Neural progenitor cell (in vitro differentiated cells): ENCODE results near the gene EEF1AKMT3. TPM values are rescaled to one million over a fixed set of nuclear protein-coding genes. Genes with fewer than 3 reads are reported as not detected.
A peak's percentile ranks its signal among the peaks of the same experiment; 100 is the strongest.

Experiments
- DNase-seq: peaks from one replicate; pipeline ENCODE4 v3.0.0-alpha.2; 2016; ENCODE audit warnings: low spot score
- H2AFZ ChIP-seq: fragments of 200-600 bp; sonication (generic); replicated peaks from 2 replicates; pipeline ENCODE4 v1.6.1; 2016; ENCODE audit warnings: antibody characterized with exemption
- H3F3A ChIP-seq: fragments of 200-600 bp; sonication (generic); 2 replicates; pipeline ENCODE4 v1.6.1; 2016; ENCODE audit warnings: antibody characterized with exemption, low read depth
- H3K27ac ChIP-seq: fragments of 200-600 bp; sonication (generic); 2 replicates; pipeline ENCODE4 v1.5.1; 2016; ENCODE audit warnings: mild to moderate bottlenecking
- H3K27me3 ChIP-seq: fragments of 200-600 bp; sonication (generic); 2 replicates; pipeline ENCODE4 v1.6.1; 2016; ENCODE audit warnings: mild to moderate bottlenecking, moderate library complexity
- H3K36me3 ChIP-seq: fragments of 200-600 bp; sonication (generic); 2 replicates; pipeline ENCODE4 v1.5.1; 2016
- H3K4me1 ChIP-seq: fragments of 200-600 bp; sonication (generic); 2 replicates; pipeline ENCODE4 v1.6.1; 2016; ENCODE audit warnings: mixed run types
- H3K4me2 ChIP-seq: fragments of 200-600 bp; sonication (generic); 2 replicates; pipeline ENCODE4 v1.6.1; 2016
- H3K4me3 ChIP-seq: fragments of 200-600 bp; sonication (generic); 2 replicates; pipeline ENCODE4 v1.5.1; 2016
- H3K79me2 ChIP-seq: fragments of 200-600 bp; sonication (generic); 2 replicates; pipeline ENCODE4 v1.6.1; 2016; ENCODE audit warnings: low read depth
- H3K9ac ChIP-seq: fragments of 200-600 bp; sonication (generic); 2 replicates; pipeline ENCODE4 v1.6.1; 2016
- H3K9me3 ChIP-seq: fragments of 200-600 bp; sonication (generic); 2 replicates; pipeline ENCODE4 v1.5.1; 2016; ENCODE audit warnings: low read depth
- H4K20me1 ChIP-seq: fragments of 200-600 bp; sonication (generic); 2 replicates; pipeline ENCODE4 v1.6.1; 2016; ENCODE audit warnings: low read depth
- H3K27ac Mint-ChIP-seq: 3 replicates; pipeline ENCODE4 v1.8.0; 2021; ENCODE audit warnings: mixed read lengths
- H3K27me3 Mint-ChIP-seq: 2 replicates; pipeline ENCODE4 v1.8.0; 2022; ENCODE audit warnings: low read depth, mild to moderate bottlenecking, inconsistent platforms, moderate library complexity, mixed read lengths; ENCODE audit not compliant: insufficient read depth
- H3K36me3 Mint-ChIP-seq: 3 replicates; pipeline ENCODE4 v1.8.0; 2021; ENCODE audit warnings: mixed read lengths
- H3K4me1 Mint-ChIP-seq: 3 replicates; pipeline ENCODE4 v1.8.0; 2021; ENCODE audit warnings: mixed read lengths
- H3K4me3 Mint-ChIP-seq: 3 replicates; pipeline ENCODE4 v1.8.0; 2021; ENCODE audit warnings: mild to moderate bottlenecking, moderate library complexity, mixed read lengths
- H3K9me3 Mint-ChIP-seq: 3 replicates; pipeline ENCODE4 v1.8.0; 2020; ENCODE audit warnings: mixed read lengths
- CTCF ChIP-seq: fragments of 200-600 bp; sonication (generic); IDR thresholded peaks from 2 replicates; pipeline ENCODE4 v1.5.1; 2017; ENCODE audit warnings: antibody characterized with exemption, mild to moderate bottlenecking
- EZH2 ChIP-seq: fragments of 200-600 bp; sonication (generic); IDR thresholded peaks from 2 replicates; pipeline ENCODE4 v1.6.1; 2017; ENCODE audit warnings: antibody characterized with exemption, mild to moderate bottlenecking, moderate library complexity
- EZH2phosphoT487 ChIP-seq: fragments of 200-600 bp; sonication (generic); IDR thresholded peaks from 2 replicates; pipeline ENCODE4 v1.6.1; 2017; ENCODE audit warnings: antibody characterized with exemption
- total RNA-seq: library from RNA; depleted of rRNA; stranded (reverse); fragments of >200 nt; gene quantifications from 2 replicates; pipeline ENCODE4 v1.2.3, GENCODE V29; 2015; ENCODE audit warnings: low replicate concordance

EEF1AKMT3 gene
- total RNA-seq, 1 donor from 2014 or later = 2.1 TPM

- Histone ChIP-seq H3K4me3 (no peak overlapping the region), H3K79me2 (no peaks in the 10 kb centered on the region), H3F3A (no peaks in the 10 kb centered on the region), H3K27ac (no peak overlapping the region), H3K27me3 (peaks cover 100% of the 10 kb centered on the region), H3K36me3 (no peaks in the 10 kb centered on the region), H4K20me1 (peaks cover 26% of the 10 kb centered on the region), H3K9me3 (no peaks in the 10 kb centered on the region), H3K4me1 (peaks cover 3% of the 10 kb centered on the region), H3K9ac (no peak overlapping the region), H2AFZ (no peak overlapping the region), H3K4me2 (no peak overlapping the region)
- H3K27ac Mint-ChIP-seq = no peak overlapping the region
- H3K4me1 Mint-ChIP-seq = peaks cover 11% of the 10 kb centered on the region
- peaks cover 6% of the 10 kb centered on the region for H3K36me3 Mint-ChIP-seq
- H3K9me3 Mint-ChIP-seq = peaks cover 7% of the 10 kb centered on the region
- TF ChIP-seq CTCF (no peak), EZH2phosphoT487 (no peak), EZH2 (no peak)
- no peak for DNase-seq
- peak overlapping the region; percentile 9 for H3K4me3 Mint-ChIP-seq
- peaks cover 48% of the 10 kb centered on the region for H3K27me3 Mint-ChIP-seq
Observed at GRCh38 chr12:57729321-57729844, 43.0 kb upstream of the EEF1AKMT3 start.

GRCh38 chr12:57730336-57731067, 41.9 kb upstream of the EEF1AKMT3 start:
- H3K36me3 Mint-ChIP-seq = peaks cover 6% of the 10 kb centered on the region
- Histone ChIP-seq H3K4me2 (no peak overlapping the region), H3K27me3 (peaks cover 100% of the 10 kb centered on the region), H3F3A (peaks cover 2% of the 10 kb centered on the region), H2AFZ (no peak overlapping the region), H4K20me1 (peaks cover 37% of the 10 kb centered on the region), H3K9ac (no peak overlapping the region), H3K4me3 (no peak overlapping the region), H3K27ac (no peak overlapping the region), H3K36me3 (no peaks in the 10 kb centered on the region), H3K79me2 (no peaks in the 10 kb centered on the region), H3K4me1 (peaks cover 5% of the 10 kb centered on the region), H3K9me3 (no peaks in the 10 kb centered on the region)
- TF ChIP-seq CTCF (no peak), EZH2phosphoT487 (no peak), EZH2 (no peak)
- H3K9me3 Mint-ChIP-seq = peaks cover 7% of the 10 kb centered on the region
- H3K4me3 Mint-ChIP-seq = no peak overlapping the region
- peaks cover 19% of the 10 kb centered on the region for H3K4me1 Mint-ChIP-seq
- no peak for DNase-seq
- H3K27ac Mint-ChIP-seq = no peak overlapping the region
- H3K27me3 Mint-ChIP-seq = peaks cover 50% of the 10 kb centered on the region

GRCh38 chr12:57731411-57732080, 40.9 kb upstream of the EEF1AKMT3 start:
- Histone ChIP-seq H3K27me3 (peaks cover 100% of the 10 kb centered on the region), H3K27ac (no peak overlapping the region), H3K4me3 (no peak overlapping the region), H3K4me2 (no peak overlapping the region), H3K9me3 (no peaks in the 10 kb centered on the region), H3F3A (peaks cover 12% of the 10 kb centered on the region), H3K9ac (no peak overlapping the region), H3K79me2 (no peaks in the 10 kb centered on the region), H2AFZ (no peak overlapping the region), H3K4me1 (peaks cover 13% of the 10 kb centered on the region), H3K36me3 (no peaks in the 10 kb centered on the region), H4K20me1 (peaks cover 48% of the 10 kb centered on the region)
- Mint-ChIP-seq H3K27me3 (peaks cover 50% of the 10 kb centered on the region), H3K36me3 (peaks cover 6% of the 10 kb centered on the region), H3K4me3 (no peak overlapping the region), H3K27ac (no peak overlapping the region), H3K9me3 (peaks cover 5% of the 10 kb centered on the region), H3K4me1 (peaks cover 24% of the 10 kb centered on the region)
- no peak for DNase-seq
- no peak for TF ChIP-seq EZH2phosphoT487
- TF ChIP-seq CTCF = no peak
- no peak for TF ChIP-seq EZH2
